Ishikawa (cell line): ENCODE results near the gene TASP1.

Source experiments
- CREB1 ChIP-seq: IDR thresholded peaks from 2 replicates; pipeline ENCODE4 v1.6.1; 2012; ENCODE audit warnings: low read depth
- EP300 ChIP-seq: IDR thresholded peaks from 2 replicates; pipeline ENCODE4 v1.6.1; 2012; ENCODE audit warnings: borderline replicate concordance
- REST ChIP-seq: IDR thresholded peaks from 2 replicates; pipeline ENCODE4 v1.6.1; 2012; ENCODE audit warnings: low read depth, mild to moderate bottlenecking
- TCF12 ChIP-seq: IDR thresholded peaks from 2 replicates; pipeline ENCODE4 v1.6.1; 2012; ENCODE audit warnings: low read depth
- TF ChIP-seq, protein P1 (sequence below): IDR thresholded peaks from 2 replicates; pipeline ENCODE4 v1.6.1; 2012

DNA sequence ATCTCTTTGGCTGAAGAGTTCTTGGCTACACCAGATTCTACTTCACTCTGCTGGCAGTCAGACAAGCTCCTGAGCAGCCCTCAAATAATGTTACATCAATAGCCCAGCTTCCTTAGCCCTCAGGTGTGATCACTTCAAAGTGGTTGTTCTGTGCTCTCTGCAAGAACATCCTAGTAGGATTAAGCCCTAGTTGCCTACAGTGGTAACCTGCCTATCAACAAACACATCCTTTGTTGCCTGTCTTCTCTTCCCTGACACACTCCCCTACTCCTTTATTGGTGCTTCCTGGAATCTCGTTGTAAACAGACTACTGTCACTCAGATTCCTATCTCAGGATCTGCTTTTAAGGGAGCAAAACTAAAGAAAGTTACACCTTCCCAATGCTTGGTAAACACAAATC lies 45.1 kb upstream of the TASP1 start:
- TF ChIP-seq EP300 (no peak), CREB1 (no peak), TCF12 (no peak), REST (no peak)
- TF ChIP-seq, protein P1, sequence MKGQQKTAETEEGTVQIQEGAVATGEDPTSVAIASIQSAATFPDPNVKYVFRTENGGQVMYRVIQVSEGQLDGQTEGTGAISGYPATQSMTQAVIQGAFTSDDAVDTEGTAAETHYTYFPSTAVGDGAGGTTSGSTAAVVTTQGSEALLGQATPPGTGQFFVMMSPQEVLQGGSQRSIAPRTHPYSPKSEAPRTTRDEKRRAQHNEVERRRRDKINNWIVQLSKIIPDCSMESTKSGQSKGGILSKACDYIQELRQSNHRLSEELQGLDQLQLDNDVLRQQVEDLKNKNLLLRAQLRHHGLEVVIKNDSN = no peak
